Stimulated activated CD8-positive, alpha-beta memory T cell treated with anti-CD3 and anti-CD28 coated beads, Interleukin-12 subunit alpha, Interleukin-12 subunit beta, amount 100 ng/mL, for 24 hours (primary cell): ENCODE measurements around the gene IKZF3.
"Not testable (repeated sequence)": the region's sequence is repeated elsewhere in the genome, so short reads cannot be mapped to it uniquely, and the experiment has no call there.

Experiments
- DNase-seq: peaks from one replicate; pipeline ENCODE4 v3.0.0-alpha.2; 2020; ENCODE audit errors: extremely low read depth

IKZF3 gene

DNA sequence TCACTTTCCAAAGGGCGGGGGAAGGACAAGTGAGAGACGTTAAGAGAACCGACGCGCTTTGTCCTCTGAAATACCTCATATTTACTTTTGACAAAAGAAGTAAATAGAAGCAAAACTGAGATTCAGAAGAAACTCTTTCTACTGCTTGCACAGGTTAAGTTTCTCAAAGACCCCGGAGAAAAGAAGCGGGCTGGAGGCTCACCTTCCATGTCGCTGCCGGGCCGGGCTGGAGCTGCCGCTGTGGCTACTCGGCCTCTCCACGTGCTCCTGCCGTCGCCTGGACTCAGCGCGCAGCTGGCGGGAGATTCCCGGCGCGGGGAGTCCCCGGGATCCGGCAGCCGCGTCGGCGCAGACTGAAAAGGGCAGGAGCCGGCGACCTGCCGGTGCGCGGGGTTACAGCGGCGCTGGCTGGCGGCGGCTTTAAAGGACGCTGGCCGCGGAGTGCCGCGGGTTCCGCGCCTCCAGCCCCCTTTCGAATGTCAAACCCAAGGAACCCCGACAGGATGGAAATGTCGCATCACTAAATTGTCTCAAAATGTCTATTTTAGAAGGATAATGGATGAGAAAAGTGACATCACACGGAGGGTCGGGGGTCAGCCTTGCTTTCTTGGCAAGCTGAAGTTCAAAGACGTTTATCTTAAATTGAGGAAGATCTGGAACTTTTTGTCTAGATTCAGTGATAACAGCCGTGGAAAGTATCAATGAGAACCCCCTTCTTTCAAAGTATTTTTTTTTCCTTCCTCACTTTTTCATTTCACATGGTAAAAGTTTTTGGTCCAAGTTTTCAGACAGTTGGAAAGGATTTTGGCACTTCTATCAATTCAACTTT is at the start of gene IKZF3:
Gene IKZF3 (minus strand): TSS at position 395 of the 829 bp plus-strand sequence. CDS start 186 bp downstream, at position 209.
- DNase-seq = peak; percentile 66

GRCh38 chr17:39908789-39909352 is 44.8 kb upstream of the IKZF3 start:
- DNase-seq = no peak

GRCh38 chr17:39904990-39905288 is 40.8 kb upstream of the IKZF3 start:
- no peak for DNase-seq

- DNase-seq = no peak
Measured at GRCh38 chr17:39903158-39903884, 39.2 kb upstream of the IKZF3 start.

DNA sequence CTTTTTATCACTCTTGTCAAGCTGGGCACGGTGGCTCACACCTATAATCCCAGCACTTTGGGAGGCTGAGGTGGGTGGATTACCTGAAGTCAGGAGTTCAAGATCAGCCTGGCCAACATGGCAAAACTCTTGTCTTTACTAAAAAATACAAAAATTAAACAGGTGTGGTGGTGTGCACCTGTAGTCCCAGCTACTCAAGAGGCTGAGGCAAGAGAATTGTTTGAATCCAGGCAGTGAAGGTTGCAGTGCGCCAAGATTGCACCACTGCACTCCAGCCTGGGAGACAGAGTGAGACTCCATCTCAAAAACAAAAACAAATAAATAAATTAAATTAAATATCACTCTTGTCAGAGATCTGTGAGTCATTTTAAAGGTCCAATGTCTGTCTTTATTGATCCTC is 37.9 kb upstream of the IKZF3 start:
- DNase-seq = not testable (repeated sequence)

DNA sequence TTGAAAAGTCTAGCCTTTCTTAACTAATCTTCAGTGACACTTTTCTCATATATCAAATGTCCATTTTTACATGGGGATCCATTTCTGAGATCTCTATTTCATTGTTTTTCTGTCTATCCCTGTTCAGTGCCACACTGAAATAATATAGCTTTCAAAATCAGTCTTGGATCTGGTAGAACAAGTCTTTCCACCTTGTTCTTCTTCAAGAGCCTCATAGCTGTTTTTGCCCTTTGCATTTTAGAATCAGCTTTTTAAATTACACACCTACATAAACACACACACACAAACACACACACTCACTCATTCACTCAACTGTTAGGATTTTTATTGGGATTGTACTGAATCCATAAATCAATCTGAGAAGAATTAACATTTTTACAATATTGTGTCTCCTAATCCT is 35.1 kb upstream of the IKZF3 start:
- no peak for DNase-seq

DNA sequence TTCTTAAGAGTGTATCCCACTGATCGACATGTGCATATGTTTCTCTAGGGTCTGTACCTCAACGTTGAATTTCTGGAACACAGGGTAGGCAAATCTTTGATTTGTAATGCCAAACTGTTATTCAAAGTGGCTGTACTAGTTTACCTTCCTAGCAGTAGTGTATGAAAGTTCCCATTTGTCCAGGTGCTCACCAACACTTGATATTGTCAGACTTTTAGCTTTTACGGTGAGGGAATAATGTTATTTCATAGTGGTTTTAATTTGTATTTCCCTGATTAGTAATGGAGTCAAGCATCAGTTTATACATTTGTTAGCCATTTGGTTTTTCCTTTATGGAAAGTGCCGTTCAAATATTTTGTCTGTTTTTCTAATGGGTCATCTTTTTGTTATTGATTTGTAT is 34.0 kb upstream of the IKZF3 start:
- no peak for DNase-seq

GRCh38 chr17:39894681-39895376 is 30.7 kb upstream of the IKZF3 start:
- DNase-seq = no peak

DNA sequence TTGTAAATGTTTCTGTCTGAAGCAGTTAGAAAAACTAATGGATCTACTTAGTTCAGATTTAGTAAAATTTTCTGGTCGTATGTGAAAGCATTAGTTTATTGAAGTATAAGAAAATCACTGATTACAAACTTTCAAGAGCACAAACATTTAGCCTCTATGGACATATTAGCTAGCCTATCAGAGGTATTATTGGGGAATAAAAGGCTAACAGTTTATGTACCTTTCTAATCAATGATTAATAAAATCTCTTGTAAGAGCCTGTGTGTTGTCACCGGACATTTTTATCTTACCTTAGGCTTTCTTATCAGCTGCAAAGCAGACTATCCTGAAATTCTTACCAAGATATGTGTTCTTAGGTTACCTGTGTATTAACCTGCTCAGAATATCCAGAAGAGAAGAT is 25.1 kb upstream of the IKZF3 start:
- no peak for DNase-seq

DNA sequence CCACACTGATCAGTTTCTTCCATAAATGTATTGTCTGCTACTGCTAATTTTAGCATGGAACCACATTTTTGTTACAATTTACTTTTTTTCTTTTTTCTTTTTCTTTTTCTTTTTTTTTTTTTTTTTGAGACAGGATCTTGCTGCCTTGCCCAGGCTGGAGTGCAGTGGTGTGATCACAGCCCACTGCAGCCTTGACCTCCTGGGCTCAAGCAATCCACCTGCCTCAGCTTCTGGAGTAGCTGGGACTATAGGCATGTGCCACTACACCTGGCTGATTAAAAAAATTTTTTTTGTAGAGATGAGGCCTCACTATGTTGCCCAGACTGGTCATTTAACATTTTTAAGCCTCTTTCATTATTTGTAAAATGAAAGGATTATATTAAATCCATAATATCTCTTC is 23.0 kb upstream of the IKZF3 start:
- DNase-seq = no peak

GRCh38 chr17:39886102-39886501 is 22.0 kb upstream of the IKZF3 start:
- DNase-seq = not testable (repeated sequence)

DNA sequence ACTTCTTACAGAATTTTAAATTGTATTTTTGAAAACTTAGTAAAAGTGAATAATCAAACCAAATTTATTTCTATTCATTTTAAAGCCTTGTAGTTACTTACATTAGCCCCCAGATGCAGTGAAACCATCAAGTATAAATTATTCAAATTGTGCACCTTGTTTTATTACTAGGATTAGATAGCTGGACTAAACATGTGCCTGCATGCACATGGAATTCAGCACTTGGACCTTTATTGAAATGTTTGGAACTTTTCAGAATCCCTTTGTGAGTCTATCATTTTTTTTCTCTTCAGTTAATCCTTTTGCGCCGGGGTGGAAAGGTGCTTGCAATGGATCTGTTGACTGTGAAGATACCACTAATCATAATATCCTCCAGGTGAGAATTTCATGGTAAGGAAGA is 8.6 kb upstream of the IKZF3 start:
- DNase-seq = no peak

DNA sequence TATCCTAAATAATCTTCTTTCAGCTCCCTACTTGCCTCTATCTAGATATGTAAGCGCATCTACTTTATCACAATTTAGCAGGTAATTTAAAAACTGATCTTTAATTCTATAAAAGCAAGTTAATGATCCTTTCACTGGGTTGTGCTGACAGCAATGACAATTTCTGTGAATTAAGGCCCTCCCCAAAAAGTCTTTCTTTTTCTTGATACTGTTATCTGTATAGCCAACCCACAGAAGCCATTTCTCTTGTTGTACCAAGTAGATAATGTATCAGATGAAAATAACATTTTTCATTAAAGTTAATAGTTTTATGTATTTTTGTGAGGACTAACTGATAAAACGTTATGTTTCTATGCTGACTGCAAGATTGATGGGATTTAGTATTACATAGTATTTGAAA is 7.7 kb upstream of the IKZF3 start:
- DNase-seq = no peak

- DNase-seq = no peak
Measured at GRCh38 chr17:39870776-39871175, 6.7 kb upstream of the IKZF3 start.

GRCh38 chr17:39868554-39868942 is 4.4 kb upstream of the IKZF3 start:
- no peak for DNase-seq

DNA sequence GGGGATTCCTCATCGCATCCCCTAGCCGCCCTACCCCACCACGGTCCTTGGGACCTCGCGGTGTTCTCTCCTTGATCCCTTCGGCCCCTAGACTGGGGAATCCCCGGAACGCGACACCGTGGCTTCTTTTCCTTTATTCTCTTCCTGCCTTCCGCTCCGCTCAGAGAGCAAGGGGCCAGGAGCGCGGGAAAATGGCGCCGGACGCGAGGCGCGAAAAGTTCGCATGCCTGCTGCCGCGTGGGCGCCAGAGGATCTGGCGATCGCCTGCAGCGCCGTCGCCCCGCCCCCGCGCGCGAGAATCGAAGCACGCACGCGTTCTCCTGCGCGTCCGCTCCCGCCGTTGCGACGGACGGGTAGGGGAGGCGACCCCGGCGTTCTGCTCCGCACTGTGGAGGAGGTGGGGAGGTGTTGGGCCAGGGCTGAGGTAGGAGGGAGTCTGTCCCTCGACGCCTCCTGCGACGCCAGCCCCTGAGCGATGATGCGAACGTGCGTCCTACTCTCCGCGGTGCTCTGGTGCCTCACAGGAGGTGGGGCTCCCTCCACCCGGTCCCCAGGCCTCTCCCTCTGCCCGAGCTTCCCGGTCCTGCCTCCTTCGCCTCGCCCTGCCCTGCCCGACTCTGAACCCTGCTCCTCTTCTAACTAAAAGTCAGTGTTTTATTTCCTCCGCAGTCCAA is 3.9 kb upstream of the IKZF3 start, which contains the start of gene ZPBP2:
Gene ZPBP2 (plus strand): TSS at position 323 of the 674 bp plus-strand sequence. CDS start 153 bp downstream, at position 476.
- no peak for DNase-seq

- DNase-seq = no peak
Measured at GRCh38 chr17:39867084-39867879, 3.2 kb upstream of the IKZF3 start.

DNA sequence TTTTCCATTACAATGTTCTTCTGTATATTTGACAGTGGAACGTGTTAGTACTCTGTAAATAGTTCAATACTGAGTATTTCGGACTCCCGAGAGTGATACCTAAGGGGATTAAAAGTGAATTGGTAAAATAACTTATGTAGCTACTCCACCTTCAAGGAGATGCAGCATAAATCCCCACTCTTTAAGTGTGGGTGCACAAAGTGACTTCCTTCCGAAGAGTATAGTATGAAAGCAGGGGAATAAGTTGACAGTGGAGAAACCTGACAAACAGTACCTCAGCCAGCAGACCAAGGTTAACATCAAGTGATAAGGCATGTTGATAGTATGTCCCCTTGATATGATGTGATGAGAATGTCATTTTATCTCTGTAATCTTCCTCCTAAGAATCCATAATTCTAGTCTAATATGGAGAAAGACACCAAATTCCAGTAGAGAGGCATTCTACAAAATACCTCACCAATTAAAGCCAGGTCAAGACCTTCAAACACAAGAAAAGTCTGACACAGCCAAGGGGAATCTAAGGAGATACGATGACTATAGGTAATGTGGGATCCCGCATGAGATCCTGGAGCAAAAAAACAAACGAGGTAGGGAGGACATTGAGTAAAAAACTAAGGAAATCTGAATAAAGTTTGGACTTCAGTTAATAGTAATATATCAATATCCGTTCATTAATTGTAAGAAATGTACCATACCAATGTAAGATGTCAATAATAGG is 2.1 kb upstream of the IKZF3 start:
- no peak for DNase-seq

DNA sequence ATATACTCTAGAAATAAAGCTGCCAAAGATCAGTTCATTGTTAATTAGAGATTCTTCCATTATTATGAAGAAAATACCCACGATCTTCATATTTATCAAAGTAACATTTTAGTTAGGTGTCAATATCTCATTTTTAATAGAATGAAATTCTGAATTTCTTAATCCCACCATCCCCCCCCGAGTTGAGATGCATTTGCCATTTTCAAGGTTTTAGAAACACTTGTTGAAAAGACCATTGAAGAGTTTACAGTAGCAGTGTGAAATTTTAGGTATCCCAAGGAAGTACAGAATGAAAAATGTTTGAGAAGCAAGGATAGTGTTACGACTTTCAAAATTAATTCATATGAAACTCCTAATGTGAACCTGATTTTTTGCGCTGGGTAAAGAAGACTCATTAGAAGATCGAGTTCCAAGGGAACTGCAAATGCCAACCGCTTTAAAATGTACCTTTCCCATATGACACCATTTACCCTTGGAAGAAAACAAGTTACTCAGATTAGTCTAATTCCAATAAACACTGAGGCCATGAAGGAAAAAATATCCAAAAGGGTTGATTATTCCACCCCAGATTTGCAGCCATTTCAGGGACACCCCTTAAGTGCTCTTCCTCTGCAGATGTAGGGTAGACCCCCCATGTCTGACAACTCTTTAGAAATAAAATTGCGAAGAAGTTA is 731 bp downstream of the IKZF3 start:
- no peak for DNase-seq

DNA sequence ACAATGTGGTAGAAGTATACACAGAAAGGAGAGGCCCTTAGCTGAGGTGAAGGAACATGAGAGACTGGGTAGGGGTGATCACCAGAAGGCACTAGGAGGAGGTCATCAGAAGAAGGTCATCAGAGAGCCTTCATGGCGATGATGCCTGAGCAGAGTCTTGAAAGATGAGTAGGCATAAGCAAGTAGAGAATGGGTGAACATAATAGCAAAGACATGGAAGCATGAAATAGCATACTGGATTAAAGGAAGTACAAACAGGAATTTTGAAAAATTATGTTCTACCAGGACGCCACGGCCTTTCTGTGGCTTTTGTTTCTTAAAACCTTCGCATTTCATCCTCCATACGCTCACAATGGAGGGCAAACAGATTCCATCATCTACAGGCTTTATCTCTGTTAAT is 2.9 kb downstream of the IKZF3 start:
- no peak for DNase-seq
